ENCODE measurements around the gene IDE.

DNA sequence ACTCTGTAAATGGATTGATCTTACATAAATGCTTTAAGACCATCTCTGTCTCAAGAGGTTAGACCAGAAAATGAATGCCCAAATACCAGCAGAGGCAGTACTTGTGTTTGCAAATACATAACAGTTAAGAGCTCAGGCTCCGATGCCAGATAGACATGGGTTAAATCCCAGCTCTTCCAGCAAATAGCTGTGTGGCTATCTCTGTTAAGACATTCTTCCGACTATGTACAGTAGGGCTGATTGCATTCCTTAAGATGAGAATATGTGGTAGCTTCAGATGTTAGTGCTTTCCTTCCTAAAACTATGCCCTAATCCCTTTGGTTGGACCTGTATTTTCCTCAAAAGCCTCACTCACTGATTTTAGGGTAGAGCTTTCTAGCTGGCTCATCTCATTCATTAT, 2.2 kb downstream of the IDE start:
- TF ChIP-seq SMARCA4 (IDR thresholded peaks at IDR 0.05) (no peak), ZNF445 (CRISPR knock-in tag; IDR thresholded peaks at IDR 0.05; ENCODE audit: low read depth) (no peak)

Measured in K562 (cell line).